ENCODE measurements around the gene PTH1R.

PTH1R gene

DNA sequence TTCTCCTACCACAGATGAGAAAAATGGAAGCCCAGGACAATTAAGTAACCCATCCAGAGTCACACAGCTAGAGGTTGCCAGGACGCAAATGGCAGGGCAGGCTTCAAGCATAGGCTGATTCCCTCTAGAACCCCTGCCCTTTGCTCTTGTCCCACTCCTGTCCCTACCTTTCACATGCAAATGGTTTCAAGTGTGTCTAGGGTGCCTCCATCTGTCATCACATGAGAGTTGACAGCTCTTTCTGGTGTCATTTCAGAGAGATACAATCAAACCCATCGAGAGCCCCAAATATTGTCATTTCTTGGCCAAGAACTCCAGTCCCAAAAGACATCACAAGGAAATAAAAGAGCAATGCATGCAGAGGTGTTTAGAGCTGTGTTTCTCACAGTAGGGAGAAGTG is 75.3 kb downstream of the PTH1R start:
- no peak for DNase-seq

All from stimulated activated CD4-positive, alpha-beta T cell treated with anti-CD3 and anti-CD28 coated beads, Interleukin-2, amount 100 ng/mL, for 24 hours (primary cell).